LoVo (cell line): ENCODE measurements around the gene CDH24.

Experiments
- DNase-seq: peaks from one replicate; pipeline ENCODE4 v3.0.0-alpha.2; 2016; ENCODE audit warnings: low spot score

CDH24 gene

GRCh38 chr14:23060536-23061260, 3.4 kb upstream of the CDH24 start:
- no peak for DNase-seq

GRCh38 chr14:23058654-23059504, 1.6 kb upstream of the CDH24 start:
- DNase-seq: no peak

- peak; percentile 89 for DNase-seq
Measured at GRCh38 chr14:23057757-23058653, 685 bp upstream of the CDH24 start.

- DNase-seq: peak; percentile 76
Measured at GRCh38 chr14:23056145-23056955, 970 bp downstream of the CDH24 start.

- DNase-seq: no peak
Measured at GRCh38 chr14:23055621-23056144, 1.6 kb downstream of the CDH24 start.

GRCh38 chr14:23055147-23055550, 2.2 kb downstream of the CDH24 start:
- DNase-seq: no peak

- no peak for DNase-seq
Measured at GRCh38 chr14:23054000-23054811, 3.1 kb downstream of the CDH24 start.

GRCh38 chr14:23053426-23053825, 3.9 kb downstream of the CDH24 start:
- DNase-seq: no peak

GRCh38 chr14:23052671-23053070, 4.6 kb downstream of the CDH24 start:
- DNase-seq: no peak

- no peak for DNase-seq
Measured at GRCh38 chr14:23052182-23052623, 5.1 kb downstream of the CDH24 start.

GRCh38 chr14:23051141-23052057, 5.9 kb downstream of the CDH24 start:
- DNase-seq: no peak

GRCh38 chr14:23049011-23049410, 8.3 kb downstream of the CDH24 start:
- no peak for DNase-seq

- no peak for DNase-seq
Measured at GRCh38 chr14:23047751-23048693, 9.3 kb downstream of the CDH24 start.

- DNase-seq: no peak
Measured at GRCh38 chr14:23047034-23047634, 10.2 kb downstream of the CDH24 start.

GRCh38 chr14:23045419-23046357, 11.6 kb downstream of the CDH24 start:
- no peak for DNase-seq

- DNase-seq: no peak
Measured at GRCh38 chr14:23044840-23045239, 12.5 kb downstream of the CDH24 start.
